ENCODE measurements around the gene LCP2.

- no peak for TF ChIP-seq CTCF (IDR thresholded peaks at IDR 0.05 in 2 of 3, conservative IDR thresholded peaks at IDR 0.05 in 1 of 3; ENCODE audit: control insufficient read depth in 2 of 3, extremely low read depth in 1 of 3, insufficient read depth in 1 of 3, low read depth in 3 of 3, low read length in 3 of 3)
- no peak for TF ChIP-seq EZH2 (IDR thresholded peaks at IDR 0.05; ENCODE audit: borderline replicate concordance, control insufficient read depth, low read depth, low read length)
- no peak for TF ChIP-seq SMARCA5 (IDR thresholded peaks at IDR 0.05)
- no peak for TF ChIP-seq ZNF274 (IDR thresholded peaks at IDR 0.05; ENCODE audit: insufficient read depth, insufficient read length)
Measured at GRCh38 chr5:170305016-170305645, 7.6 kb upstream of the LCP2 start.
